Measurements from ENCODE around the gene TMTC2.

GRCh38 chr12:83106873-83107272, 420.2 kb downstream of the TMTC2 start:
- no peak for TF ChIP-seq POLR2A (IDR thresholded peaks at IDR 0.05)
- TF ChIP-seq CTCF (IDR thresholded peaks at IDR 0.05) = no peak
